ENCODE results near the gene SENP7. TPM values are rescaled to one million over a fixed set of nuclear protein-coding genes. Genes with fewer than 3 reads are reported as not detected.

The SENP7 gene
- total RNA-seq, 1 donor from 2014 or later: 112 TPM

GRCh38 chr3:101391413-101391950 is 121.5 kb downstream of the SENP7 start:
- Mint-ChIP-seq H3K9me3 (ENCODE audit: unreplicated experiment) (peaks cover 27% of the 10 kb centered on the region), H3K4me1 (ENCODE audit: low read depth, unreplicated experiment) (peaks cover 9% of the 10 kb centered on the region), H3K27ac (ENCODE audit: unreplicated experiment) (no peak overlapping the region), H3K27me3 (ENCODE audit: unreplicated experiment) (peaks cover 6% of the 10 kb centered on the region), H3K36me3 (ENCODE audit: unreplicated experiment) (peaks cover 56% of the 10 kb centered on the region), H3K4me3 (ENCODE audit: unreplicated experiment) (no peak overlapping the region)
- DNase-seq: no peak
- TF ChIP-seq CTCF (IDR thresholded peaks at IDR 0.05; ENCODE audit: partially characterized antibody, unreplicated experiment): no peak

- Mint-ChIP-seq H3K36me3 (ENCODE audit: unreplicated experiment) (peaks cover 43% of the 10 kb centered on the region), H3K27me3 (ENCODE audit: unreplicated experiment) (peaks cover 17% of the 10 kb centered on the region), H3K27ac (ENCODE audit: unreplicated experiment) (no peak overlapping the region), H3K9me3 (ENCODE audit: unreplicated experiment) (peaks cover 25% of the 10 kb centered on the region), H3K4me3 (ENCODE audit: unreplicated experiment) (no peak overlapping the region), H3K4me1 (ENCODE audit: low read depth, unreplicated experiment) (peaks cover 20% of the 10 kb centered on the region)
- TF ChIP-seq CTCF (IDR thresholded peaks at IDR 0.05; ENCODE audit: partially characterized antibody, unreplicated experiment): no peak
- no peak for DNase-seq
These were observed 124.3 kb downstream of the SENP7 start for GRCh38 chr3:101388706-101389105.

GRCh38 chr3:101387351-101387750 is 125.7 kb downstream of the SENP7 start:
- Mint-ChIP-seq H3K4me1 (ENCODE audit: low read depth, unreplicated experiment) (peaks cover 23% of the 10 kb centered on the region), H3K9me3 (ENCODE audit: unreplicated experiment) (peaks cover 20% of the 10 kb centered on the region), H3K27ac (ENCODE audit: unreplicated experiment) (no peak overlapping the region), H3K4me3 (ENCODE audit: unreplicated experiment) (no peak overlapping the region), H3K27me3 (ENCODE audit: unreplicated experiment) (peaks cover 17% of the 10 kb centered on the region), H3K36me3 (ENCODE audit: unreplicated experiment) (peaks cover 35% of the 10 kb centered on the region)
- no peak for TF ChIP-seq CTCF (IDR thresholded peaks at IDR 0.05; ENCODE audit: partially characterized antibody, unreplicated experiment)
- DNase-seq: no peak

- H3K27ac Mint-ChIP-seq (ENCODE audit: unreplicated experiment): no peak overlapping the region
- no peak for TF ChIP-seq CTCF (IDR thresholded peaks at IDR 0.05; ENCODE audit: partially characterized antibody, unreplicated experiment)
- peaks cover 25% of the 10 kb centered on the region for H3K4me1 Mint-ChIP-seq (ENCODE audit: low read depth, unreplicated experiment)
These were observed 128.6 kb downstream of the SENP7 start for GRCh38 chr3:101384426-101384825.

GRCh38 chr3:101383656-101384055 is 129.4 kb downstream of the SENP7 start:
- Mint-ChIP-seq H3K27me3 (ENCODE audit: unreplicated experiment) (peaks cover 17% of the 10 kb centered on the region), H3K36me3 (ENCODE audit: unreplicated experiment) (peaks cover 7% of the 10 kb centered on the region), H3K4me3 (ENCODE audit: unreplicated experiment) (no peak overlapping the region), H3K4me1 (ENCODE audit: low read depth, unreplicated experiment) (peaks cover 25% of the 10 kb centered on the region), H3K27ac (ENCODE audit: unreplicated experiment) (no peak overlapping the region), H3K9me3 (ENCODE audit: unreplicated experiment) (peaks cover 11% of the 10 kb centered on the region)
- no peak for DNase-seq
- no peak for TF ChIP-seq CTCF (IDR thresholded peaks at IDR 0.05; ENCODE audit: partially characterized antibody, unreplicated experiment)

More at GRCh38 chr3:101384426-101384825, 128.6 kb downstream of the SENP7 start:
- no peak for DNase-seq
- Mint-ChIP-seq H3K27me3 (ENCODE audit: unreplicated experiment) (peaks cover 17% of the 10 kb centered on the region), H3K36me3 (ENCODE audit: unreplicated experiment) (peaks cover 13% of the 10 kb centered on the region), H3K4me3 (ENCODE audit: unreplicated experiment) (no peak overlapping the region), H3K9me3 (ENCODE audit: unreplicated experiment) (peaks cover 13% of the 10 kb centered on the region)

Data from glutamatergic neuron (in vitro differentiated cells).